ENCODE measurements around the gene DPF1.

- TF ChIP-seq POLR2A (IDR thresholded peaks at IDR 0.05; ENCODE audit: low read length) (no peak), GATA1 (IDR thresholded peaks at IDR 0.05; ENCODE audit: low read depth, low read length) (no peak)
Measured at GRCh38 chr19:38183251-38183897, 40.6 kb downstream of the DPF1 start.

Data from erythroblast (primary cell).